A549 treated with AZD2906 at 1 μM for 4 hours (cell line): ENCODE results near the gene TRIM2. TPM values are rescaled to one million over a fixed set of nuclear protein-coding genes. Genes with fewer than 3 reads are reported as not detected.

Experiments used
- total RNA-seq: library from RNA; stranded (reverse); fragments of 200-300 nt; extraction: Qiagen RNA extraction; gene quantifications from 5 replicates; pipeline ENCODE4 v1.2.3, GENCODE V29; 2022

Gene TRIM2
- total RNA-seq, result 0.73 to 1.4 TPM (median 0.85 TPM) in 5 replicates

DNA sequence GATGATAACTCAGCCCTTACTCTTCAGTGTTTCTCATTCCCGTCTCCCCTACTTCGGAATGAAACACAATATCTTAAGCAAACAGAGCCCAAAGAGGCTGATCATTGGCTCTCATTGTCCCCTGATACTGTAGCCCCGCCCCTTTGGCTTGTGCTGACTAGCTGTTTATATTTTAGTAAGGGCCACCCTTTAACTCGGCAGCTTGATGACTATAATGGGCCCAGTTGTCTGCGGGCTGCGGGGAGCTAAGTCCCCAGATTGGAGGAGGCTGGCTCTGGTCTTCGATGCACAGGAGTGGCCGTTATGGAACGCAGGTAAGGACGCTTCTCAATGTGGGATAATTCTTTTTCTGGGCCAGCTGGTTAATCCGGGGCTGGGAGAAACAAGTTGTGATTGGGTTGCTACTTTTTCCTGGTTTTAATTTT, at the start of gene TRIM2:
TSS of gene TRIM2 (plus strand) at position 197 of the 425 bp plus-strand sequence. CDS start at position 285, 88 bp downstream.

DNA sequence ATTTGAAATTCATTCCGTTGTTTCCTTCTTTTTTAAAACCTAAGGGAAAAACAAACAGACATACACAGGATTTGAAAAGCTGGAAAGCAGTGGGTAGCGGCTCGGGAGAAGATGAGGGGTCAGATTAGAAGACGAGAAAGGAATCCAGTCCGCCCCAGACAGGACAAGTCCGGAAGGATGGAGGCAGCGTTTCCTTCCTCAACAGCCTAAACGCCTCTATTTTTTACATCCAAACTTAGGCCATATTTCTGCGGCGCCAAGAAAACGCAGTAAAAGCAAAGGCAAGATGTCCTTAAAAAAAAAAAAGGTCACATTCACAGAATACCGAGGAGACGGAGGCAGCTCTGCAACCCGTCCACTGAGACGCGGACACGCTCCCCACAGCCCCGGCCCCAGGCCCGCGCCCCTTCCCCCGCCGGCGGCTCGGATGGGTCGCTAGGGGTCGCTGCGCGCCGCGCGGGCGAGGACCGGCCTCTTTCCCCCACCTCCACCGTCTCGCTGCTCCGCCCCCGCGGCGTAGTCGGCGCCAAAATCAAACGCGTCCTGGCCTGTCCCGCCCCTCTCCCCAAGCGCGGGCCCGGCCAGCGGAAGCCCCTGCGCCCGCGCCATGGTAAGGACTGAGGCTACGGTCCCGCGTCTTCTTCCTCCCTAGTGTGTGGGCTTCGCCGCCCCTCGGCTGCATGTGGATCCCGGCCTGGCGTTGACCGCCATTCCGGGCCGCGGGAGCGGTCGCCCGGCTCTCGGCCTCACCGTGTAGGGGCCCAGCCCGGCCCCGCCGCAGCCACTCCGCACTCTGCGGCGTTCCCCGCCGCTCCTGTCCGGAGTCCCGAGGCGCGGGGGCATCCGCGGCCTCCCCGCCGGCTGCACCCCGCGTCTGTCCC, 140.1 kb downstream of the TRIM2 start, which contains the start of gene MND1:
TSS of gene MND1 (plus strand) at position 558 of the 881 bp plus-strand sequence. CDS start at position 608, 50 bp downstream.

Other genes with a start within 250 kb of the TRIM2 start
- gene MND1, start 140.2 kb downstream of the TRIM2 start, total RNA-seq, result 11.6 to 16.9 TPM (median 13.3 TPM) in 5 replicates